NCI-H187 treated with DMSO at 0.1 percent for 48 hours (cell line): ENCODE measurements around the gene TAF4.
"Not testable (repeated sequence)": the region's sequence is repeated elsewhere in the genome, so short reads cannot be mapped to it uniquely, and the experiment has no call there.

Experiments
- DNase-seq: peaks from one replicate; lab custom pipeline; 2025; lab: John Stamatoyannopoulos, UW

TAF4 gene

DNA sequence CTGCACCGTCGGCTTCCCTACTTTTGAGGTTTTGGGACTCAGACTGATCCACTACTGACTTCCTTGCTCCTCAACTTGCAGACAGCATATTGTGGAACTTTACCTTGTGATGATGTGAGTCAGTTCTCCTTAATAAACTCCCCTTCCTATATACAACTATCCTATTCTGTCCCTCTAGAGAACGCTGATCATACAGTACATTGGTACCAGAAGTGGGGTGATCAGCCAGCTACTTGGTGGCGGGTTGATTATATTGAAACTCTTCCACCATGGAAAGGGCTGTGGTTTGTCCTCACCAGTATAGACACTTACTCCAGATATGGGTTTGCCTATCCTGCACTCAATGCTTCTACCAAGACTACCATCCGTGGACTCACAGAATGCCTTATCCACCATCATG lies 7.6 kb upstream of the TAF4 start:
- DNase-seq = no peak

DNA sequence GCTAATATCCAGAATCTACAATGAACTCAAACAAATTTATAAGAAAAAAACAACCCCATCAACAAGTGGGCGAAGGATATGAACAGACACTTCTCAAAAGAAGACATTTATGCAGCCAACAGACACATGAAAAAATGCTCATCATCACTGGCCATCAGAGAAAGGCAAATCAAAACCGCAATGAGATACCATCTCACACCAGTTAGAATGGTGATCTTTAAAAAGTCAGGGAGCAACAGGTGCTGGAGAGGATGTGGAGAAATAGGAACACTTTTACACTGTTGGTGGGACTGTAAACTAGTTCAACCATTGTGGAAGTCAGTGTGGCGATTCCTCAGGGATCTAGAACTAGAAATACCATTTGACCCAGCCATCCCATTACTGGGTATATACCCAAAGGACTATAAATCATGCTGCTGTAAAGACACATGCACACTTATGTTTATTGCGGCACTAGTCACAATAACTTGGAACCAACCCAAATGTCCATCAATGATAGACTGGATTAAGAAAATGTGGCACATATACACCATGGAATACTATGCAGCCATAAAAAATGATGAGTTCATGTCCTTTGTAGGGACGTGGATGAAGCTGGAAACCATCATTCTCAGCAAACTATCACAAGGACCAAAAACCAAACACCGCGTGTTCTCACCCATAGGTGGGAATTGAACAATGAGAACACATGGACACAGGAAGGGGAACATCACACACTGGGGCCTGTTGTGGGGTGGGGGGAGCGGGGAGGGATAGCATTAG lies 6.2 kb upstream of the TAF4 start:
- DNase-seq = not testable (repeated sequence)

DNA sequence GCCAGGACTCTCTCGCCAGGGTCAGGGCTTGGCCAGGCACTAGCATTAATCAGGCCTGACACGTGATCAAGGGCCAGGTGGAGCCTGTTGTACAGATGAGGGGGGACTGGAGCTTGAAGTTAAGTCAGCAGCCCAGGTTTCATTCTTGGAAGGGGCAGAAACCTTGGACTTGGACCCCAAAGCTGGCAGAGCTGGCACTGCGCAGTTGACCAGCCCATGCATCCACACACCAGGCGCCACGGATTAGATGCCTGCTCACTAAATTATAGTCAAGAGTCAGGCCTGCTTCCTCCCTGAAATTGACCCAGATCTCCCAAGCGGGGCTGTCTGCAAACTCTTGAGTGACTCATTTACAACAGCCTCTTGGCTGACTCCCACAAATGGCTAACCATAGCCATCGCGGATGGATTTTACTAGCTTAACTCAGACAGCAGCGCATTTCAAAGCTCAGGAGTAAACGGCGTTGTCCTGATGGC lies 4.1 kb upstream of the TAF4 start:
- DNase-seq = no peak

DNA sequence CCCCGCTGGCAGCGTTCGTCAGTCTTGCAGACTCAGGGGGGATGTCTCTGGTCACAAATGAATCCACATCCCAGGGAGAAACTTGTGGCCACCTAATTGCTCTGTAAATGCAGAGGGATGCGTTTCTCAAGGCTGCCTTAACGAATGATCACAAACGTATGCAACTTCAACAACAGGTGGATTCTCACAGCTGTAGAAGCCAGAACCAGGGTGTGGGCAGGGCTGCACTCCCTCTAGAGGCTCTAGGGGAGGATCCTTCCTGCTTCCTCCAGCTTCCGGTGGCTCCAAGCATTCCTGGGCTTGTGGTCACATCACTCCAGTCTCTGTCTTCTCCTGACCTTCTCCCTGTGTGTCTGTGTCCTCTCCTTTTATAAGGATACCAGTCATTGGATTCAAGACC lies 3.3 kb upstream of the TAF4 start:
- DNase-seq = no peak

DNA sequence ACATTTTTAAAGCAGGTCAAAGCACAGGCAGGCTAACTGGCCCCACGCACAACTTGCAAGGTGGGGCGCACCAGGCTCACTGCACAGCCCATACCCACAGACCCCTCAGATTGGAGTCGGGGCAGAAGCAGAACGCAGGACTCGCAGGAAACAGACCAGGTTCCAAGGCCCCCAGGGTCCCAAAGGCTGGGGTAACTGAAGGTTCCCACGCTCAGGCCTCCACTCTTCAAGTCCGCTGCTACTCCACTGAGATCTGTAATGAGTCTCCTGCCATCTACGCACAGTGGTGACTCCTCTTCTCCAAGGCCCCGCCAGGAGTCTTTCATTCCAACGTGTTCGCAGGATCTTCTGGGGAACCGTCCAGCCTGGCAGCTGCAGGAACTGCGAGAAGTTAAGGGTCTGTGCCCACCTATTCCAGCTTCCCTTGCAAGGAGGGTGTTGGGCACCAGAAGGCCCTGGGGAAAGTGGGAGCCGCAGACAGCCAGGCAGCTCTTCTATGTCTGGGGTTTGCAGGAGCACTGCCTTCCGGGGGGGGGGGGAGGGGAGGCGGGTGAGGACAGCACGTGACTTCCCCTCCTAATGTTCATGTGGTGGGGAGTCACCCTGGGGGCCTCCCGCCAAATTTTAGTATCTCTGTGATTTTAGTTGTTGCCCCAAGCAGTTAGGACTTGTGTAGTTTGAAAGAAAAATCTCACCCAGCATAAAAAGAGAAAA lies 2.0 kb upstream of the TAF4 start:
- DNase-seq = no peak

DNA sequence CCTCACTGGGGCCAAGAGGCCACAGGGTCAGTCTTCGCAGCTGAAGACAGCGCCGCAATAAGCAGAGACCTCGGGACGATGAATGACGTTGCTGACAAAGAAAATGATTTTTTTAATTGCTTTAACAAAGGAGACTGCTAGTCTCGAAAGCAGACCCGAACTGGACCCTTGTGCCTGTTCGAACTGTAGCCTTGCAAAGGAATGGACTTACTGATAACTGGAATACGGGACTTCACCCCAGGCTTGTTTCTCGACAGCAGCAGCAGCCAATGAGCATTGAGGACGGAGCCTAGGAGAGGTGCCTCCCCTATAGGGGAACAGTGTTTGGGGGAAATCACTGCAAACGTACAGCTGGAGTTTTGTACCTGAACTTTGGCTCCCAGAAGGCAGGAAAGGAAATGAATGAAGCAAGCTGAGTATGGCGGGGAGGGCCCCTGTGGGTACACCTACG lies 1.3 kb upstream of the TAF4 start:
- DNase-seq = no peak

DNA sequence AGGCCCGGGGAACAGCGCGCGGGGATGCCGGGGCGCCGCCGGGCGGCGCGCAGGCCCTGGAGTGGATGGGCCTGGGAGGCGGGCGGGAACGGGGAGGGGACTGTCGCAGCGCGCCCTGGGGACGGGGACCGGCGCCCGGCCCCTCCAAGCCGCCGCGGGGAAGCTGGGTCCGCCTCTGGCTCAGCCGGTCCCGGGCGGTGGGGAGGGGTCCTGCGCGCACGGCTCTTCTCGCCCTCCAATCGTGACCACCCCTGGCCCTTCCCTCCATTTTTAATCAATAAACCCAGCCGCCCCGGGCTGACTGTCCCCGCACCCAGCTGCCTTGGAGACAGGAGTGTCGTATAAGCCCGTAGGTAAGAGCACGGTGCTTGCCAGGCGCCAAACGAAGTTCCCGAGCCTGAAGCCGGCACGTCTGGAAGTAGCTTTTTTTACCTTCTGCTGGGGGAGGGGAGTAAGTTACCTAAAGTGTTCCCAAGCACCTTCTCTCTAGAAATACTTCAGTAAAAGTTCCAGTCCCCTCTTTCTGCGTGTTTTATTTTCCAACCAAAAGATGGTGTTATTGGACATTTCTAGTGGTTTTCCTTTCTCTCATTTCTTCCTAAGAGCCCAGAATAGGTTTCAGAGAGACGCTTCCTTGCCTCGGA lies 780 bp upstream of the TAF4 start:
- DNase-seq = no peak

DNA sequence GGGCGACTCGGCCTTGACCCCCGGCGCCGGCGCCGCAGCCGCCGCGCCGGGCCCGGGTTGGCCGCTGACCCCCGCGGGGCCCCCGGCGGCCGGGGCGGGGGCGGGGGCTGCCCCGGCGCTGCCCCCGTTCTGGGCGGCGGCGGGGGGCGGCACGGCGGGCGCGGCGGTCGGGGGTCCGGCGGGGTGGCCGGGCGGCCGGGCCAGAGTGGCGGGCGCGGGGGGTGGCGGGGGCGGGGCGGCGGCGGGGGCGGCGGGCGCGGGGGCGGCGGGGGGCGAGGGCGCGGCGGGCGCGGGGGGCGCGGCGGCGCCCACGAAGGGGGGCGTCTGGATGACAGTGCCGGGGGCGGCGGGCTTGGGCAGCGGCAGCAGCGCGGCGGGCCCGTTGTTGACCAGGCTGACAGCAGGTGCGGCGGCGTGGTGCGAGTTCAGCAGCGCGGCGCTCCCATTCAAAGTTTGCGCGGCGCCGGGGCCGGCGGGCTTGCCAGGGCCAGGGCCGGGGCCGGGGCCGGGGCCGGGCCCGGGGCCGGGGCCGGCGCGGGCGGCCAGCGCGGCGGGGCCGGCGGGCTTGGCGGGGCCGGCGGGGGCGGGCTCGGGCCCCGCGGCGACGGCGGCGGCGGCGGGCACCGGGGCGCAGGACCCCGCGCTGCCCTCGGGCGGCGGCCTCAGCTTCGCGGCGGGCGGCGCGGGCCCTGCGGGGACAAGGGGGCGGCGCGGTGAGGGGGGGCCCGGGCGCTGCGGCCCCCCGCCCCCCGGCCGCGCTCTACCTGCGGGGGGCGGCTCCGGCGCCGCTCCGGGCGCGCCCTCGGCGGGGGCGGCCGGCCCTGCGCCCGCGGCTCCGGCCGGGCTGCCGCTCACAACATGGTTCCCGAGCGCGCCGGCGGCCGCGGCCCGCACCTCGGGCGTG lies 659 bp downstream of the TAF4 start:
- DNase-seq = no peak

DNA sequence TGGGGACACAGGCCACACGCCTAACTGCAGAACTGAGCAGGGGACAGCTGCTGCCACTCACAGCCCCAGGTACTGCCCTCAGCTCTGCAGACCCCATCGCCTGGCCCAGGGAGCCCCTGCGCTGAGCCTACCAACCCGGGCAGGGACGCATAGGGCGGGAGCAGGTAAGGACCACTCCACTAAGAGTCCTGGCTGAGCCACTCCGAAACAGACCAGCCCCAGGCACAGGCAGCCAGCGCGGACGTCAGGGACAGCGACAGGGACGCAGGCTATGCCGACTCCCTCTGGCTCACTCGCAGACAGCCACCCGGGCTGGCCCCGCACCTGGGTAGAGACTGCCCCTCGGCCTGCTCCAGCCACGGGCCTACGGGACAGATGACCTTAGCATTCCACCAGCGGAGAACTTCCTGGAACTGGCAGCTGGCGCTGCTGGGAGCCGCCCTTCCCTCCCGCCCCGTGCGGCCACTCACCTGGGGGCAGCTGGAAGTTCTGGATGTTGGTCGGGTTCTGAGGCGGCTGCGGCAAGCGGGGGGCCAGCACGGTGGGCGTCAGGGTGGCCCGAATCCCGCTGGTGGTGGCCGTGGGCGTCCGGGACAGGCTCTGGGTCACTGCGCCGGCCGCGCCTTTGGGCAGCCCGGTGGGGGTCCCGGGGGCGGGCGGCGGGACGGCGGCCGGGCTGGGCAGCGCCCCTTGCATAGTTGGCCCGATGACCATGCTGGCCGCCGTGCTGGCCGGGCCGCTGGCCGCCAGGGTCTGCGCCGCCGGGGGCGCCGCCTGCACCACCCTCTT lies 1.5 kb downstream of the TAF4 start:
- DNase-seq = no peak

DNA sequence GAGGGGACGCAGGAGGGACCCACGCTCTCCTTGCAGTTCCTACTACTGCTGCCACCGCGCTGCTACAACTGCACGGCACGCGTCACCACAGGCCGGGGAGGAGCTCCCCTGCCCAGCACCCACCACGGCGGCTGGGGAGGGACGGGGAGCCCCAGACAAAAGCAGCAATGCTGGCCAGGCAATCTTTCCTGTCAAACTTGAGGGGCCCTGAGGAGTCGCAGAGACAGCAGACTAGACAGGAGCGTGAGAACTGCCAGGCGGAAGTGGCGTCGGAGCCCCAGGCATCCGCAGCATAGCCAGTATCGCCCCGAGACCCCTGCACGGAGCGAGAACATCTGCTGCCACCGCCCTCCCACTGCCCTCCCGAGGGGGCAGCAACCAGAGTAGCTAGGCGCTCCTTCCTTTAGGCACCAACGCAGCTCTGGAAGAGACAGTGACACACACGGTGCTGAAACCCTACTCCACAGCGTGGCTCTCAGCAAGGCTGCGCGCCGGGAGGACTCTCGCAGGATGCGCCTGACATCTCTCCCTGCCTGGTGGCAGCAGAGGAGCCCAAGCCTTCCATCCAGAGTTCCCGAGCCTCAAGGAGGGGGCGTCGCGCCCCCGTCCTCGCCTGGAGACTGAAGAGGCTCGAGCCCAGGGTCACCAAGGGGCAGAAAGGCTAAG lies 2.2 kb downstream of the TAF4 start:
- DNase-seq = no peak

DNA sequence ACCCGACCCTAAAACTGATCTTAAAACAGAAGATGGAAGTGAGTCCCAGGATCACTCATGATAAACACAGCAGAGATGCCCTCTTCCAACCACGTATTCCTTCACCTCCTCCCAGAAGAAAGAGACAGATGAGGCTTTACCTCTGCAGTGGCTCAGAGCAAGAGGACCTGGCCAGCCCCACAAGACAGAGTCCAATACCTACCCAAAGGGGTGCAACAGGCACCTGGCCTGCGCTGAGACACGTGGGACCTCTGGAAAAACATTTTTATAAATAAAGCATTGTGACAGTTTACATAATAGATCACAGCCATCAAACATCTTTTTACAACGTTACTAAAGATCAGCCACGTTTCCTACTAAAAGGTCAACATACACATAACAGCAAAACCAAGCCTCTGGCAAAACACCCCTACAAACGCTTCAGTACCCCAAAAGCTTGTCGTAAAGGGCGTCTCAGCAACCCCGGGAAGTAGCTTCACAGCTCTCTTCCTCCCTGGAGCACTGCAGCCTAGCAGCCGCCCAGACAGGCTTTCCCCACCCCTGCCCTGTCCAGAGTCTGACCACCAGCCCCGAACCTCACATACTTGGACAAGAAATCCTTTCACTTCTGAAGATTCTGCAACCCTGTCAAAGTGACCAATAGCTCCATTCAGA lies 2.9 kb downstream of the TAF4 start:
- DNase-seq = no peak

DNA sequence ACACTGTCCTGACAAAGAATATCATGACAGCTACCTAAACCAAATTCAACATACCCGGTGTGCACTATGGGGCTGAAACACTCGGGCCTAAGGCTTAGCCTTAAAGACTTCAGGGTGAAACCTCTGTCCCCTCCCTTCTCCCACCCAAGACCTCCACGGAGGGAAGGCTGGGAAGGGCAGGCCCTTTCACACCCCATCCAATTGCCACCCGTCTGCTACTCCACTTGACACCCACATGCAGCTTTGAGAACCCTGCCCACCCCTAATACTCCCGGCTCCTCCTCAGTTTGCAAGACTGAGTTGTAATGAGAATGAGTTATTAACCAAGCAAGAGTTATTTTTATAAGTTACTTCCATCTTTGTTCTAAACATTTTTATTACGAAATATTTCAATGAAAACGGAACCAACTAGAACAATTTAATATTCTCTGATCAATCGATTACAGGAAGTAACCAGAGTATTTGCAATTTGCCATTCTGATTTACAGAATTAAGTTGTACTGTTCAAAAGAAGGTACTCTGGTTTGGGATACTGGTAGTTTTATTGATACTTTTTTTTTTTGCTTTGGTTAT lies 3.7 kb downstream of the TAF4 start:
- DNase-seq = no peak

DNA sequence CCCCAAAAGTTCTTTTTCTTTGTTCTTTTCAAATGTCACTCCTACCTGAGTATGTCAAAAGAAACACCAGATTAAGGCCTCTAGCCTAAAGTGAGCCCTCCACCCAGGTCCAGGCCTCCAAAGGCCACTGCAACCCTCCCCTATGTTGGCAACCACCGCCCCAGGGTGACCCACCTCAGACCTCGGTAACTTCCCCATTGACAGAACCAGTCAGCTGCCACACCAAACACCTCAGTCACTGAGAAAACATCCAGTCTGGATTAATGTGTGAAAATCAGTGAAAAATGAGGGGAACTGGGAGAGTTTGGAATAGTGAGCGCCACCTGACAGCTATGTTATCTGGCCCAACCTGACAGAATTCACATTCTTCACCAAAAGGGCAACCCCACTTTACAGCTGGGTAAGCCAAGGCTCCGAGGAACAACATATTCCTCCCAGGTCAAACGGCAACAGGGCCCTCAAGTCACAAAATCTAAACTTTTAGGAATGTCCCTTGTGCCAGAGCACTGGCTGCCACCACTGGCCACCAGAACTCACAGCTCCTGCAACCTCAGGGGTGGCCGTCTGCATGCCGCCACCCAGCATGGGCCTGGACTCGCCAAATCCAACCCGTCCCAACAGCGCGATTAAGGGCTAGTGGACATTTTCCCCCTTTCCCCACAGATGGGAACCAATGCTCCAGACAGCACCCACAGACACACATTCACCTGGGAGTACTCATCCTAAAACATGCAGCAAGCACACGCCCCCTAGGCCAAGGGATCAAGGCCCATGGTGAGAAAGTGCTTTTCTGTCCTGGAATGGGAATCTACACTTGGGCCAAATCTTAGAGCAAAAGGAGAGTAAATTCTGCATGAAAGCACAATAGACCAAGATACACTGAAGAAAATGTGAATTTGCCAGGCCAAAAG lies 4.8 kb downstream of the TAF4 start:
- no peak for DNase-seq

DNA sequence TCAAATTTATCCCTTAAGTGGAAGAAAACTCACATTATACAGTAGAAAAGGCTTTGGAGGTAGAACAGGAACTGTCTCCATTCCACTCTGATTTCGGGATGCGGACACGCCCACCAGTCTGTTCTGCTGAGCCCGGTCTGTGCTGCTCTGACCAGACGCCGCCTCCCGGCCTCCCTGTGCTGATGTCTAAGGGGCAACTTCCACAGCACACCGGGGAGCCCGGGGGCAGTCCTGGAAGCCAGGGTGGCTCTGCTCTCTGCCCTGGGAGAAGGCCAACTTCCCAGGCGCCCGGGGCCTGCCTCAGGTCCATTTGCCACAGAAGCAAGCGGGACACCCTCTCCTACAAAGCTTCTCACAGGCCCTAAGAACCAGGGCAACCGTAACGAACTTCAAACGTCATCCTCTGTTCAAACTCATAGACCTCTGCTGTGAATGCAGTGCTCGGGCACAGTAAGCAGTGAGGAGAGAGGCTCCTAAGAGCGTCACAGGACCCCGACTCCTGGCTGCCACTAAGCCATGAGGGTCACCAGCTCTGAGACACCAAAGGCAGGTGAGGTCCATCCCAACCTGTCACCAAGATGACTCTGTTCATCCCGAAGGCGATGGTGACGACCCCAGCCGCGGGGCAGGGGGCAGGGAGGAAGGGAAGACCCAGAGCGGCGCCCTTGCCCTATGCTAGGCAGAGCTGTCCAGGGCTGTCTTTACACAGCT lies 5.6 kb downstream of the TAF4 start:
- no peak for DNase-seq

DNA sequence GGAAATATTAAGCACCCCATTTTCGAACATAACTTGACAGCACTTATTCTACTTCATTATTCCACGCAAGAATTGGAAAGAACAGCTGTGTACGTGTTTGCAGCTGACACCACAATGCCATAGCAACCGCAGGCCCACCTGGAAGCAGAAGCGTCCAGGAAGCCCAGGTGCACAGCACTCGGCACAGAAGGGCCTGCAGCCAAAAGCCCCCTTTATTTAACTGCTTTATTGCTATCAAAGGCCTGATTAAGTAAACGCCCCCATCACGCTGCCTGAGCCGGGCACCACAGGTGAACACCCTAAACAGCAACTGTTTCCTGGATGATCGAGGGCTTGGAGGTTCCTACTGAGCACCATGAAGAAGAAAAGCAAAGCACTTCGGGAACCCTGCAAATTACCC lies 6.3 kb downstream of the TAF4 start:
- no peak for DNase-seq

DNA sequence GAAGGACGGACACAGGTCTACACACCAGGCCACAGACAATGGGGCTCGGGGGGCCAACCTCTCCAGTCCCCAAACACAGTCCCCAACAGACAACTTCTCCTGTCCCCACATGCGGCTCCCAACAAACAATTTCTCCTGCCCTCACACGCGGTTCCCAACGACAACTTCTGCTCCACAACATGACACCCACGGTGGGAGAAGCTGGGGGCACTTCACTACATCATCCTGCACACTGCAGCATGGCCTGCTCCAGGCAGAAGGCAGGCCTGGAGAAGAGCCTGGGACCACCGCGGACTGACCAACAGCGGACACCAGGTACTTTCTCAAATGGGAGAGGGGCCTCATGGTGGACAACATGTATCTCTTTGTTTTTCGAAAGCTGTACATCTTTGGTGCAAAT lies 6.7 kb downstream of the TAF4 start:
- no peak for DNase-seq

DNA sequence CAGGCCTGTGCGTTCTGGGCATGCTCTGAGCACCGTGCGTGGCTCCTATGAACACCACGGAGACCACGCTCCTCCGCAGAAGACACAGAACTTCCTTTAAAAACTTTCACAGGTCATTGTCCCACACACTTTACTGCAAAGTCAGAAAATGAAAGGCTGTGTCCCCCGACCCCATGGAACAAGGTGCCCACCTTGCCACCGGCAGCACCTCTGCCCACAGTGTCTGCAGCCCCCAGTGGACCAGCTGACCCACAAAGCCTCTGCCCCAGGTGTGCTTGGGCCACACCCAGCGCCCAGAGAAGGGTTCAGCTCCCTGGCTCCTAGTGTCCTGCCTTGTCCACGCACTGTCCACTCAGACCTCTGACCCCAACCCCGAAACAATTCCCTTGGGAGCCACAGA lies 8.7 kb downstream of the TAF4 start:
- no peak for DNase-seq

DNA sequence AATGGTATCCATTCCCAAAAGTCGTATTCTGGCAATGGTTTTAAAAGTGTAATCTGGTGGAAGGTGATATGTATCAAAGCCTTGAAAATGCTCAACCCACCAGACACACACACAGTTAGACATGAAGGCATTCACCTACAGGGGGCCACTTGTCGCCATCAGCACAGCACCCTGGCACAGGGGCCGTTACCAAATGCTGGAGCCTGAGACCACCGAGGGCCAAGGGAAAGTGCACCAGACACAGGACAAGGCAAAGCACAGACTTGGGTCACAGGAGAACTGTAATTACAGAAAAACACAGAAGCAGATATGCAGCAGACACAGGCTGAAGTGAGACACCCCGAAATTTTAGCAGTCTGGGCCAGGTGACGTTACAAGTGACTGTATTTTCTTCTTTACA lies 9.3 kb downstream of the TAF4 start:
- DNase-seq = no peak
